Cerebellar nuclear complex (tissue), 1 donor: ENCODE results near the gene GGACT.
"Not testable (repeated sequence)": the region's sequence is repeated elsewhere in the genome, so short reads cannot be mapped to it uniquely, and the experiment has no call there.

ENCODE experiments used
- DNase-seq, 2 experiments: peaks; one replicate each; lab custom pipeline; 2025; lab: John Stamatoyannopoulos, UW

GGACT gene

GRCh38 chr13:100600915-100601314, 12.3 kb upstream of the GGACT start:
- no peak for DNase-seq

- DNase-seq = no peak
These were observed 11.9 kb upstream of the GGACT start for GRCh38 chr13:100600461-100600860.

- DNase-seq = no peak
These were observed 8.7 kb upstream of the GGACT start for GRCh38 chr13:100597253-100597652.

- DNase-seq = no peak
These were observed 7.9 kb upstream of the GGACT start for GRCh38 chr13:100596516-100596915.

GRCh38 chr13:100594731-100595130, 6.1 kb upstream of the GGACT start:
- DNase-seq = no peak

GRCh38 chr13:100594255-100594654, 5.7 kb upstream of the GGACT start:
- no peak for DNase-seq

GRCh38 chr13:100589178-100589725, 663 bp upstream of the GGACT start:
- DNase-seq = no peak

GRCh38 chr13:100584896-100585295, 3.7 kb downstream of the GGACT start:
- no peak for DNase-seq

- no peak for DNase-seq
These were observed 7.1 kb downstream of the GGACT start for GRCh38 chr13:100581504-100581903.

GRCh38 chr13:100581030-100581429, 7.6 kb downstream of the GGACT start:
- DNase-seq = no peak

GRCh38 chr13:100580045-100580444, 8.5 kb downstream of the GGACT start:
- no peak for DNase-seq

- not testable (repeated sequence) for DNase-seq
These were observed 11.3 kb downstream of the GGACT start for GRCh38 chr13:100577239-100577638.

- DNase-seq = no peak
These were observed 15.5 kb downstream of the GGACT start for GRCh38 chr13:100573121-100573520.

- DNase-seq = no peak
These were observed 22.0 kb downstream of the GGACT start for GRCh38 chr13:100566543-100566942.

- no peak for DNase-seq
These were observed 23.3 kb downstream of the GGACT start for GRCh38 chr13:100565286-100565685.

GRCh38 chr13:100564444-100565223, 24.0 kb downstream of the GGACT start:
- no peak for DNase-seq

- no peak for DNase-seq
These were observed 24.8 kb downstream of the GGACT start for GRCh38 chr13:100563779-100564178.

GRCh38 chr13:100561599-100562204, 26.9 kb downstream of the GGACT start:
- DNase-seq = no peak

- no peak for DNase-seq
These were observed 27.5 kb downstream of the GGACT start for GRCh38 chr13:100561158-100561499.

GRCh38 chr13:100560498-100561157, 28.0 kb downstream of the GGACT start:
- no peak for DNase-seq

GRCh38 chr13:100559886-100560285, 28.7 kb downstream of the GGACT start:
- no peak for DNase-seq

GRCh38 chr13:100552755-100553154, 35.8 kb downstream of the GGACT start:
- no peak for DNase-seq

GRCh38 chr13:100549316-100549715, 39.3 kb downstream of the GGACT start:
- DNase-seq = no peak
